ENCODE results near the gene TRIM4.

The TRIM4 gene, protein sequence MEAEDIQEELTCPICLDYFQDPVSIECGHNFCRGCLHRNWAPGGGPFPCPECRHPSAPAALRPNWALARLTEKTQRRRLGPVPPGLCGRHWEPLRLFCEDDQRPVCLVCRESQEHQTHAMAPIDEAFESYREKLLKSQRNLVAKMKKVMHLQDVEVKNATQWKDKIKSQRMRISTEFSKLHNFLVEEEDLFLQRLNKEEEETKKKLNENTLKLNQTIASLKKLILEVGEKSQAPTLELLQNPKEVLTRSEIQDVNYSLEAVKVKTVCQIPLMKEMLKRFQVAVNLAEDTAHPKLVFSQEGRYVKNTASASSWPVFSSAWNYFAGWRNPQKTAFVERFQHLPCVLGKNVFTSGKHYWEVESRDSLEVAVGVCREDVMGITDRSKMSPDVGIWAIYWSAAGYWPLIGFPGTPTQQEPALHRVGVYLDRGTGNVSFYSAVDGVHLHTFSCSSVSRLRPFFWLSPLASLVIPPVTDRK

DNA sequence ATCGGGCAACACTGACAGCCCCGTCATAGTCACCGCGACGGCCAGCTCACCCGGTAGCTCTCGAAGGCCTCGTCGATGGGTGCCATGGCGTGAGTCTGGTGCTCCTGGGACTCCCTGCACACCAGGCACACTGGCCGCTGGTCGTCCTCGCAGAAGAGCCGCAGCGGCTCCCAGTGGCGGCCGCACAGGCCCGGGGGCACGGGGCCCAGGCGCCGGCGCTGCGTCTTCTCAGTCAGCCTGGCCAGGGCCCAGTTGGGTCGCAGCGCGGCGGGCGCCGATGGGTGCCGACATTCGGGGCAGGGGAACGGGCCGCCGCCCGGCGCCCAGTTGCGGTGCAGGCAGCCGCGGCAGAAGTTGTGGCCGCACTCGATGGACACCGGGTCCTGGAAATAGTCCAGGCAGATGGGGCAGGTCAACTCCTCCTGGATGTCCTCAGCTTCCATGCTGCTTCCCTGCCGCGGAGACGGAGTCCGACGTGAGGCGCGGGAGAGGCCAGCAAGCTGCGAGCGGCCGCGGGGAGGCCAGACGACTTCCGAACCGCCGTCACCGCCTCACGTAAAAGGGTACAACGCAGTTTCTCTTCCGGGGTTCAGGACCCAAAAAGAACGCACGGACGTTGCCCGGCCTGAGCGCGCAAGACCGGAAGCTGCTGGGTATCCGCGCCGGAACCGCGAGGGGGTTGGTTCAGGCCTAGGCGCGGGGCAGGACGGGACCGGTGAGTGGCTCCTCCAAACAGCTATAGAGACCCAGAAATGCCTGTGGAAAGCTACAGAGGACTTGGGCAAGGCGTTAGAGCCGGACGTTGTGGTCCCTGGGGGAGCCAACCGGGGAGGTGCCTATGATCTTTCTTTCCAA is at the start of gene TRIM4:
Gene TRIM4, minus strand, starts transcription at position 572 of the 855 bp plus-strand sequence. Its CDS starts 129 bp downstream, at position 443.
- in situ Hi-C loops (cut with HindIII; ENCODE audit: low sequenced_read_pairs): no loop called here

DNA sequence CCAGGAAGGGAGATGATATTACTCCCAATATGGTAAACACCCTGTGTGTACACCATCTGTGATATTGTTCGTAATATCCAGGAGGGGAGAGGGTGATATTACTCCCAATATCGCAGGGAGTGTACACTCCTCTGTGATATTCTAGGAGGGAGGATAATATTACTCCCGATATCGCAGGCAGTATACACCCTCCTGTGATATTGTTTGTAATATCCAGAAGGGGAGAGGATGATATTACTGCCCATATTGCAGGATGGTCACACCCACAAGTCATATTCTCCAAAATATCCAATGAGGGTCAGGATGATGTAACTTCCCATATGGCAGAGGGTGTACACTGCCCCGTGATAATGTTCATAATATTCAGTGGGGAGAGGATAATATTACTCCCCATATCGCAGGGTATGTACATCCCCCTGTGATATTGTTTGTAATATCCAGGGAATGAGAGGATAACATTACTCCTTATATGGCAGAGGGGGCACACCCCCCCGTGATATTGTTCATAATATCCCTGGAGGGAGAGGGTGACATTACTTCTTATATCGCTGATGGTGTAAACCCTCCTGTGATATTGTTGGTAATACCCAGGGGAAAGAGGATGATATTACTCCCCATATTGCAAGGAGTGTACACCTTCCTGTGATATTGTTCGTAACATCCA is 39.4 kb upstream of the TRIM4 start:
- in situ Hi-C loops (cut with HindIII; ENCODE audit: low sequenced_read_pairs): no loop called here

DNA sequence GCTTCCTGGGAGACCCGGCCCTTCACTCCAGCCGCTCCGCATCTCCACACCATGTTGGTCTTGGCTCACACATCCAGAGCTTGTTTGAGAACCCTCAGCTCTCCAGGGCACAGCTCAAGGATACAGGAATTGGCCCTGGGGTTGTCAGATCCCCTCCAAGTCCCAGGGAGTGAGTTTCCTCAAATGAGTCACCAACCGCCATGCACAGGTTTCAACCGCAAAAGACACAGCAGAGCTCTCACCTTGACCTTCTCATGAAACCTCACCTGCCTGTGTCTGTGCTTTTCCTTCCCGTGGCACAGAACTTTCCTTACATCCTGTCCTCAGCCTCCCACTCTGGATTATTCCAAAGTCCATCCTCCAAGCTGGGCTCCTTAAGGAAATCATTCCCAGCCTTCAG is 35.9 kb upstream of the TRIM4 start:
- in situ Hi-C loops (cut with HindIII; ENCODE audit: low sequenced_read_pairs): no loop called here

DNA sequence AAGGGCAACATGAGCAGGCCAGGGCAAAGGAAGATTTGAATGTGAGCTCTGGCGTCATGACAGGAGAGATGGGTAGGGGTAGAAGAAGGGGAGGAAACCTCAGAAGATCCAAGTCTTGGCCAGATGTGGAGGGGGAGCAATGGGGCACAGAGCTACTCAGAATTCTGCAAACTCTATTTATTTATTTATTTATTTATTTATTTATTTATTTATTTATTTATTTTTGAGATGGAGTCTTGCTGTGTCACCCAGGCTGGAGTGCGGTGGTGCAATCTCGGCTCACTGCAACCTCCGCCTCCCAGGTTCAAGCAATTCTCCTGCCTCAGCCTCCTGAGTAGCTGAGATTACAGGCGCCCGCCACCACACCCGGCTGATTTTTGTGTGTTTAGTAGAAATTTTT is 35.3 kb upstream of the TRIM4 start:
- in situ Hi-C loops (cut with HindIII; ENCODE audit: low sequenced_read_pairs): loop anchor here (5.0 kb wide), 1 partner anchor 43 kb away; no protein-coding TSS in a partner anchor

DNA sequence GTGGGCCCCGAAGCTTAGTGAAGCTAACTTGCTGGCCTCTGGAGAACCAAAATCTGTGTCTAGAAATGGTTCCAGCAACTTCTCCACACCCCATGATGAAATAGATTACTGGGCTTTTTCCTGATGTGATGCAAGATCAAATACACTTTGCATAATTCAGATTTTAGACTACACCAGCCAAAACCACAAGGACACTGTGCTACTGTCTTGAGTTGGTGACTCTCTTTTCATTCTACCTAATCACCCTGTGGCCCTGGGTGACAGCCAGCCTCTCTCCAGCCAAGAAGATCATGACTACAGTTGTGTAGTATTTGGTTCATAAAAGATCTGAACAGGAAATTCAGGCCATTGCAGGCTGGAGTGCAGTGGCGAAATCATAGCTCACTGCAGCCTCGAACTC is 34.3 kb upstream of the TRIM4 start:
- in situ Hi-C loops (cut with HindIII; ENCODE audit: low sequenced_read_pairs): loop anchor here (5.0 kb wide), 1 partner anchor 44 kb away; no protein-coding TSS in a partner anchor

DNA sequence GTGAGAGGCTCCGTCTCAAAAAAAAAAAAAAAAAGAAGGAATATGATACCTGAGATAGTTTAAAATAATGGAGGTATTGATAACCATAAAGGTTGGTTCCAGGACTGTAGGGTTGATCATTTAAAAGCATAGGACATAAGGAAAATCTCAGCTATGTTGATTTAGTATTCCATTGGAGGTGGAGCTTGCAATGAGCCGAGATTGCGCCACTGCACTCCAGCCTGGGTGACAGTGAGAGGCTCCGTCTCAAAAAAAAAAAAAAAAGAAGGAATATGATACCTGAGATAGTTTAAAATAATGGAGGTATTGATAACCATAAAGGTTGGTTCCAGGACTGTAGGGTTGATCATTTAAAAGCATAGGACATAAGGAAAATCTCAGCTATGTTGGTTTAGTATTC is 33.3 kb upstream of the TRIM4 start:
- in situ Hi-C loops (cut with HindIII; ENCODE audit: low sequenced_read_pairs): loop anchor here (5.0 kb wide), 1 partner anchor 45 kb away; no protein-coding TSS in a partner anchor

DNA sequence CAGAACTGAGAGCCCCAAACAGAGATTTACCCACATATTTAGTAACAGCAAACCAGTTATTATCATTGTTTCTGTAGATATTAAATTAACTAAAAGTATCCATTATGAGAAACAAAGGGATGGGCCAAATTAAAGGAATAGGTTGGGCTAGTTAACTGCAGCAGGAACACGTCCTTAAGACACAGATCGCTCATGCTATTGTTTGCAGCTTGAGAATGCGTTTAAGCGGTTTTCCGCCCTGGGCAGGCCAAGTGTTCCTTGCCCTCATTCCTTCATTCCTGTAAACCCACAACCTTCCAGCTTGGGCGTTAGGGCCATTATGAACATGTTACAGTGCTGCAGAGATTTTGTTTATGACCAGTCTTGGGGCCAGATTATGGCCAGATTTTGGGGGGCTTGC is 31.5 kb upstream of the TRIM4 start:
- in situ Hi-C loops (cut with HindIII; ENCODE audit: low sequenced_read_pairs): loop anchor here (5.0 kb wide), 1 partner anchor 46 kb away; no protein-coding TSS in a partner anchor

DNA sequence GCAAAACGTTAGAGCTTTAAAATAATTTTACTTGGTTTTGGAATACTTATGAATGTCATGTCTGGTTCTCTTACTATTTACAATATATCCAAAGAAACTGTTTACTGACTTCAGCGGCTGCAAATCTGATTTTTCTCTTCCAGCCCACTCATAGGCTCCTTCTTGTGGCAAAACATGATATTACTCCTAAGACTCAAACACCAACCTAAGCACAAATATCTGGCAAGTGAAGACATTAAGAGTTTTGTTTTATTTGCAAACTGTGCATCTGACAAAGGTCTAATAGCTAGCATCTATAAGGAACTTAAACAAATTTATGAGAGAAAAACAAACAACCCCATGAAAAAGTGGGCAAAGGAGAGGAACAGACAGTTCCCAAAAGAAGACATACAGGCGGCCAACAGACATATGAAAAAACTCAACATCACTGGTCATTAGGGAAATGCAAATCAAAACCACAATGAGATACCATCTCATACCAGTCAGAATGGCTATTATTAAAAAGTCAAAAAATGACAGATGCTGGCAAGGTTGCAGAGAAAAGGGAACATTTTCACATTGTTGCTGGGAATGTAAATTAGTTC is 30.4 kb upstream of the TRIM4 start:
- in situ Hi-C loops (cut with HindIII; ENCODE audit: low sequenced_read_pairs): loop anchor here (5.0 kb wide), 1 partner anchor 48 kb away; no protein-coding TSS in a partner anchor

DNA sequence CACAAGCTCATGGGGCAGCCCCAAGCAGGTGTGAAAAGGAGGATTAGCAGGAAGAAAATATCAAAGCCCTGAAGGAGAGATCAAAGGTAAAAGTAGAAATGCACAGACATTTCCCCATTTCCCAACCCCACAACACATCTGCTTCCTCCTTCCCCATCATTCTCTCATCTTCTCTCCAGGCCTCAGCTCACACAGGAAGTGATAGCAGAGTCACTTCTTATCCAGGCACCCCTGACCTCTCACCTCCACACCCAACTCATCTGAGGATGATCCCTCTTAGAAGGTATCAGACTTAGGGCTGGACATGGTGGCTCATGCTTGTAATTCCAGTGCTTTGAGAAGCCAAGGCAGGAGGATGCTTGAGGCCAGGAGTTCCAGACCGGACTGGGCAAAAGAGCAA is 28.3 kb upstream of the TRIM4 start:
- in situ Hi-C loops (cut with HindIII; ENCODE audit: low sequenced_read_pairs): no loop called here

DNA sequence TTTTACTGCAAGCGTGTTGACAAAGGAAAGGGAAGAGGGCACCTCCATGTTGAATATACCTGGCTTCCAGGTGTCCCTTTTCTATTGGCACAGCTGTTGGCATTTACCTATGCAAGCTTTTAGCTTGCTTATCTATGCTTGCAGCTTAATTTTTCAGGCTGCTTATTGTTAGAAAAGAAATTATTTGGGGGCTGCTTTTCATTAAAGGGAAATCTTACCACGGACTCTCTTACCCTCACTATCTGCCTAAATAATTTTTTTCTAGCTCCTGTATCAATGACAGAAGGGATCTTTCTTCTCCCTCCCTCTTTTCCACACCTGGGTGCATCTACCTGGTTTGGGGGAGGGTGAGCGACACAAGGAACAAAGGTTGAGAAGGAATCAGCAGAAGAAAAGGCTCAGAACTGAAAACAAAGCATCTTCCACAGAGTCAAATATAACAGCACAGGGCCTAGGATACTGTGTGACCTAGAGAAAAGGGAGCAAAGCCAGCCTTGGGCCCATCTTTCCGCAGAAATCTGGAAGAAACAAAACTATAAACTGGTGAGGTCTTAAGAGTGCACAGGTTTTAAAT is 25.3 kb upstream of the TRIM4 start:
- in situ Hi-C loops (cut with HindIII; ENCODE audit: low sequenced_read_pairs): no loop called here

DNA sequence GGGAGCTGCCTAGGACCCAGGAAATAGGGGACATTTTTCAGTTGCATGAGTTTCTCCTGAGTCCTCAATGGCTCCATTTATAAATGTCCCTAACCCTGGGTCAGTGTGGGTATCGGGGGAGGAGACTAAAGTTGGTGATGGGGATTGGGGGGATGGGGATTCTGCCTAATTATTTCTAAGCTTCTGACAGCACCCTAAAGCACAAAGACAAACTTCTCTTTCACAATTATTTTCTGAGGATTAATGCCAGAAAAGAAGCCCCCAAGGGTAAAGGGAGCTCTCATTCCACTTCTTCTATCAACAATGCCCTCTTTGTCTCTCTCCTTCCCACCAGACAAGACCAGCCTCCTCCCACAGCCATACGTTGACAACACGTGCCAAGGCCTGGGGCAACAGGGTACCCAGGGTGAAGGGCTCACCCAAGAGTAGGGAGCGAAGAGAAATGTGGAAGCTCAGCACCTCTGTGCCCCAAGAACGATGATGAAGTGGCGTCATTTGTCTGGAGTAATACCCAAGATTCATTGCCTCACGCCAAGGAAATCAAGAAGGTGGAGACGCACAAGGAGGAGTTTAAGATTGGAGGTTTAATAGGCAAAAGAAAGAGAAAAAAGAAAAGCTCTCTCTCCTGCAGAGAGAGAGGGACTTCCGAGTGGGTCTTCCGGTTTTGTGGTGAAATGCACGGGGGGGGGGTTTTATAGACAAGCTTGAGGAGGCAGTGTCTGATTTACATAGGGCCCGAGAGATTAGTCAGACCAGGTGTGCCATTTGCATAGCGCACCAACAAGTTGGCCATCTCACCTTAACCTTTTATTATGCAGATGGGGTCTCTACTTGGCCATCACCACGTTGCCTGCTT is 24.5 kb upstream of the TRIM4 start:
- in situ Hi-C loops (cut with HindIII; ENCODE audit: low sequenced_read_pairs): no loop called here

DNA sequence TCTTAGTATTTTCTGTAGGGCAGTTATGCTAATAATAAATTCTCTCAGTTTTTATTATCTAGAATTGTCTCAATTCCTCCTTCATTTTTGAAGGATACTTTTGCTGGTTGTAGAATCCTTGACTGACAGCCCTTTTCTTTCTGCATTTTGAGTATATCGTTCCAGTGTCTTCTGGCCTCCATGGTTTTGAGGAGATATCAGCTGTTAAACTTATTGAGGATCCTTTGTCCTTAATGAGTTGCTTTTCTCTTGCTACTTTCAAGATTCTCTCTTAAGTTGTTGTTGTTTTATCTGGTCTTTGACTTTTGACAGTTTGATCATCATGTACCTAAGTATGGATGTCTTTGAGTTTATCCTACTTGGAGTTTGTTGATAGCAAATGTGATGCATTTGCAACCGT is 19.0 kb upstream of the TRIM4 start:
- in situ Hi-C loops (cut with HindIII; ENCODE audit: low sequenced_read_pairs): loop anchor here (10.0 kb wide), 1 partner anchor 57 kb away; no protein-coding TSS in a partner anchor

DNA sequence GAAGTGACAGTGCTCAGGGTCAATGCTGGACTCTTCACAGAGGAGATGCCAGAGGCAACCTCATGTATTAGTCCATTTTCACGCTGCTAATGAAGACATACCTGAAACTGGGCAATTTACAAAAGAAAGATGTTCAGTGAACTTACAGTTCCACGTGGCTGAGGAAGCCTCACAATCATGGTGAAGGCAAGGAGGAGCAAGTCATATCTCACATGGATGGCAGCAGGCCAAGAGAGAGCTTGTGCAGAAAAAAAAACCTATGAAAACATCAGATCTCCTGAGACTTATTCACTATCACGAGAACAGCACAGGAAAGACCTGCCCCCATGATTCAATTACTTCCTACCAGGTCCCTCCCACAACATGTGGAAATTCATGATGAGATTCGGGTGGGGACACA is 15.7 kb upstream of the TRIM4 start:
- in situ Hi-C loops (cut with HindIII; ENCODE audit: low sequenced_read_pairs): loop anchor here (10.0 kb wide), 1 partner anchor 60 kb away; no protein-coding TSS in a partner anchor

DNA sequence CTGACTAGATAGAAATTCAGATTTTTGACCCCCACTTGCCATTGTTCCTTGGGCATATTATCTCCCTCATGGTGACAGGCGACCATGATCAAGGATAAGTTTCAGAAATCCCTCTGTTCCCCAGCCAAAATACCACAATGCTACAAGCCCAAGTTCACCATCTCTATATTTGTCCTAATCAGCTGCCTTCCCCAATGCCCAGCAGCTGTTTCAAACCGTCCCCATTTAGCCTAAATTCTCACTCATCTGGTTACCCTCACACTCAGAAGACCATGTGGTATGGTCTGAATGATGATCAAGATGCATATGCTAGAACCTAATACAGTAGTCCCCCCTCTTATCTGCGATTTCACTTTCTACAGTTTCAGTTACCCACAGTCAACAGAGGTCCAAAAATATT is 11.0 kb upstream of the TRIM4 start:
- in situ Hi-C loops (cut with HindIII; ENCODE audit: low sequenced_read_pairs): loop anchor here (10.0 kb wide), 1 partner anchor 64 kb away; no protein-coding TSS in a partner anchor

DNA sequence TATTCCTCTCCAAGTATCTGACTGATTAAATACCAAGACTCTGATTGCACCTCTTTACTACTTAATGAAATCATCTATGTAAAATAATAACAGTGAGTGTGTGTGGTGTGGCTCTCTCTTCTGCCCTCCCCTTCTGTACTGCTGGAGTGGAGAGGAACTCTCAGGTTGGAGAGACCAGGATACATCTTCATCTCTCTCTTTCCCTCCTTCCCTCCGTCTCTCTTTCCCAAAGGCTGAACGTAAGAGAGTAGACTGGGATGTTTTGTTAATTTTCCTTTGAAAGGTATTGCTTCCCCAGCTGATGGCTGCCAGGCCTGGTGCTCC is 10.4 kb upstream of the TRIM4 start:
- in situ Hi-C loops (cut with HindIII; ENCODE audit: low sequenced_read_pairs): loop anchor here (10.0 kb wide), 1 partner anchor 65 kb away; no protein-coding TSS in a partner anchor

DNA sequence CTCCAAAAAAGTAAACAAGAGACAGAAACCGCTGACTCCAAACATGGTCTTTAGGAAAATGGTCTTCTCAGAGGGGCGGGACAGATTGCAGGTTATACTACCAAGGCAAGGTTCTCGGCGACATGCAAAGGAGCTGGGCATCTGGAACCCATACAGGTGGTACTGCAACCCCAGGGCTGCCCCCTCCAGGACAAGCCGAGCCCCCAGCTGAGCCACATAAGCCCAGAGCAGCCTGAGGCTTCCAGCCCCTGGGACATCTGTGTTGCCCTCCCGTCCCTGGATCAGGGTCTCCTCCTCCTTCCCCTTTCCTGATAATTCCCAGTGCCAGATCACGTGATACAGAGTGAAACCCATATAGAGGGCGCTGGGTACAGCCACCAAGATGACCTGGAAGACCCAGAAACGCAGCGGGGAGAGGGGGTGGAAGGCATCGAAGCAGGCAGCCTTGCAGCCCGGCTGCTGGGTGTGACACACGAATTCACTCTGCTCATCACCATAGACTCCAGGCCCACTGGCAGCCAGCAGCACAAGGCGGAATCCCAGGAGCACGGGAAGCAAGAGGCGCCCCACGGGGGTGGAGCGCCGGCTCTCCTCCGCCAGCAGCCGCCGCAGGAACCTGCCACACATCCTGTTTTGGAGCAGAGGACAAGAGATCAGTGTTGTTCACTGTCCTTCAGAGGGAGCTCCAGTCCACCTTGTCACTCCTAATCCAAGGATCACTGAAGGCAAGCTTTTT is 9.8 kb upstream of the TRIM4 start, which contains the start of gene GJC3:
Gene GJC3, minus strand, starts transcription at position 627 of the 736 bp plus-strand sequence. Its CDS starts 0 bp downstream, at position 627.
- in situ Hi-C loops (cut with HindIII; ENCODE audit: low sequenced_read_pairs): no loop called here

DNA sequence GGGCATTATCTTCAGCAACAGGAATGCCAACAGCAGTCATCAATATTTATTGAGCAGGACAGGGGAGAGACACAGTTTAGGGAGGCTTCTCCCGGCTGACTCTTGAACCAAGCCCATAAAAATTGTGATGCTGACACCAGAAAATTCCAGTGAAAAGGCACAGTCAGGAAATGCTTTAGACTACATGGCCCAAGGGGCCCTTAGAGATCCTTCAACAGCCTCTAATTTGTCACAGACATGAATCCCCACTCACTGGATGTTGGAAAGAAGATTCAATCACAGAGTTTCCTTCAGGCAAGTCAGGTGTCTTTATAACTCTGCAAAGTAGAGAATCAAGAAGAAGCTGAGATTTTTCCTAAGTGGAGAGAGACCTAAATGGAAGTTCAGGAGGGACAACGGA is 8.9 kb upstream of the TRIM4 start:
- in situ Hi-C loops (cut with HindIII; ENCODE audit: low sequenced_read_pairs): no loop called here

DNA sequence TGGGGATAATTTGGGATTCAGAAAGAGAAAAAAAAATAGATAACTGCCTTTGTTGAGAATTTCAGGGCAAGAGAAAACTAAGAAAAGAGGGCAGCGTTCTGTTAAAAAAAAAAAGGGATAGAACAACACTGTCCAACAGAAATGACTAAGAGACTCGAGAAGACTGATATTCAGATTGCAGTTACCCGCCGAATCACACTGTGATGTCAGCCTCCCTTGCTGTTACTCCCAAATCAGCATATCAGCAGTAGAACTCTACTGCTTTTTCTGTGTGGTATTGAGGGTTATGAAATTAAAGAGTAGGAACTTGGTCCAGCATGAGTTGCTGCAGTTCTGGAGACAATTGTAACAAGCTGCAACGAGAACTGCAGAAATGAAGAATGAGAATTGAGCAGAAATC is 8.2 kb upstream of the TRIM4 start:
- in situ Hi-C loops (cut with HindIII; ENCODE audit: low sequenced_read_pairs): no loop called here

All from endothelial cell of hepatic sinusoid (primary cell).